Measurements from ENCODE around the gene TMEM175. TPM values are rescaled to one million over a fixed set of nuclear protein-coding genes. Genes with fewer than 3 reads are reported as not detected.

Gene TMEM175
- polyA plus RNA-seq, 1 donor (not counting 4 experiments of a cell fraction or from before 2014, with no cell fraction given) = 23.2 TPM

DNA sequence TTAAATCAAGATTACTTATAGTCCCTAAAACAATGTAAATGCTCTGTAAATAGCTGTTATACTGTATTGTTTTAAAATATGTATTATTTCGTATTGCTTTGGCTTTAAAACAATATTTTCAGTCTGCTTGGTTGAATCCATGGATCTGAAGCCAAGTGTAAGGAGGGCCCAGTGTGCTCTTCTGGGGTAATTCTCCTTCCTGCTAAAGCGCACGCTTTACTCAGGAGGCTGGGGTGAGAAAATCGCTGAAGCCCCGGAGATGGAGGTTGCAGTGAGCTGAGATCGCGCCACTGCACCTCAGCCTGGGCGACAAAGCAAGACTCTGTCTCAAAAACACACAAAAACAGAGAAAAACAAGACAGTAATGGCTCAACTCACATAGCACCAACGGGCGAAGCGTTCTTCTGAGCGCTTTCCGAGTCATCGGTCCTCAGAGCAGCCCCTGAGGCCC lies 54.2 kb downstream of the TMEM175 start:
- peak overlapping the region; percentile 84 for H2AFZ ChIP-seq (ENCODE audit: control insufficient read depth, low read length)
- no peak for FAIRE-seq
- H3K36me3 ChIP-seq (ENCODE audit: control insufficient read depth in 2 of 2, extremely low read depth in 1 of 2, insufficient read depth in 2 of 2, low read length in 2 of 2) = no peaks in the 10 kb centered on the region
- H3K4me3 ChIP-seq (ENCODE audit: control insufficient read depth in 2 of 3, extremely low read depth in 1 of 3, insufficient read depth in 2 of 3, low read depth in 1 of 3, low read length in 3 of 3) = peak overlapping the region; percentile 27 to 70 (median 53)
- no peaks in the 10 kb centered on the region for H4K20me1 ChIP-seq (ENCODE audit: control insufficient read depth, extremely low read depth, insufficient read depth, low read length)
- H3K79me2 ChIP-seq (ENCODE audit: control insufficient read depth, insufficient read depth, low read length) = no peaks in the 10 kb centered on the region
- no peak overlapping the region for H3K27ac ChIP-seq (ENCODE audit: control insufficient read depth, insufficient read depth, low read length)
- H3K9me1 ChIP-seq (ENCODE audit: control insufficient read depth, extremely low read depth, insufficient read depth, low read length) = no peaks in the 10 kb centered on the region
- peak overlapping the region; percentile 82 for H3K4me2 ChIP-seq (ENCODE audit: control insufficient read depth, extremely low read depth, insufficient read depth, low read depth, low read length)
- no peaks in the 10 kb centered on the region for H3K27me3 ChIP-seq (ENCODE audit: control insufficient read depth, extremely low read depth, insufficient read depth, low read length)
- no peaks in the 10 kb centered on the region for H3K9me3 ChIP-seq (ENCODE audit: control insufficient read depth, low read depth, low read length)
- TF ChIP-seq EZH2 (IDR thresholded peaks at IDR 0.05; ENCODE audit: low read length) = no peak
- TF ChIP-seq, protein P1, sequence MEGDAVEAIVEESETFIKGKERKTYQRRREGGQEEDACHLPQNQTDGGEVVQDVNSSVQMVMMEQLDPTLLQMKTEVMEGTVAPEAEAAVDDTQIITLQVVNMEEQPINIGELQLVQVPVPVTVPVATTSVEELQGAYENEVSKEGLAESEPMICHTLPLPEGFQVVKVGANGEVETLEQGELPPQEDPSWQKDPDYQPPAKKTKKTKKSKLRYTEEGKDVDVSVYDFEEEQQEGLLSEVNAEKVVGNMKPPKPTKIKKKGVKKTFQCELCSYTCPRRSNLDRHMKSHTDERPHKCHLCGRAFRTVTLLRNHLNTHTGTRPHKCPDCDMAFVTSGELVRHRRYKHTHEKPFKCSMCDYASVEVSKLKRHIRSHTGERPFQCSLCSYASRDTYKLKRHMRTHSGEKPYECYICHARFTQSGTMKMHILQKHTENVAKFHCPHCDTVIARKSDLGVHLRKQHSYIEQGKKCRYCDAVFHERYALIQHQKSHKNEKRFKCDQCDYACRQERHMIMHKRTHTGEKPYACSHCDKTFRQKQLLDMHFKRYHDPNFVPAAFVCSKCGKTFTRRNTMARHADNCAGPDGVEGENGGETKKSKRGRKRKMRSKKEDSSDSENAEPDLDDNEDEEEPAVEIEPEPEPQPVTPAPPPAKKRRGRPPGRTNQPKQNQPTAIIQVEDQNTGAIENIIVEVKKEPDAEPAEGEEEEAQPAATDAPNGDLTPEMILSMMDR (optimal IDR thresholded peaks at IDR 0.05 in 1 of 3, IDR thresholded peaks at IDR 0.05 in 1 of 3, conservative IDR thresholded peaks at IDR 0.05 in 1 of 3; ENCODE audit: extremely low read depth in 1 of 3, insufficient read depth in 2 of 3, low read length in 3 of 3) = no peak
- H3K4me1 ChIP-seq (ENCODE audit: control insufficient read depth, extremely low read depth, insufficient read depth, low read length) = peaks cover 11% of the 10 kb centered on the region
- dilution Hi-C loops (cut with MboI; ENCODE audit: extremely low pct_ligation_motif_present, low sequenced_read_pairs) = no loop called here
- DNase-seq (ENCODE audit: low read depth, low spot score) = no peak
- no peak overlapping the region for H3K9ac ChIP-seq (ENCODE audit: control insufficient read depth, extremely low read depth, insufficient read depth, low read length)

DNA sequence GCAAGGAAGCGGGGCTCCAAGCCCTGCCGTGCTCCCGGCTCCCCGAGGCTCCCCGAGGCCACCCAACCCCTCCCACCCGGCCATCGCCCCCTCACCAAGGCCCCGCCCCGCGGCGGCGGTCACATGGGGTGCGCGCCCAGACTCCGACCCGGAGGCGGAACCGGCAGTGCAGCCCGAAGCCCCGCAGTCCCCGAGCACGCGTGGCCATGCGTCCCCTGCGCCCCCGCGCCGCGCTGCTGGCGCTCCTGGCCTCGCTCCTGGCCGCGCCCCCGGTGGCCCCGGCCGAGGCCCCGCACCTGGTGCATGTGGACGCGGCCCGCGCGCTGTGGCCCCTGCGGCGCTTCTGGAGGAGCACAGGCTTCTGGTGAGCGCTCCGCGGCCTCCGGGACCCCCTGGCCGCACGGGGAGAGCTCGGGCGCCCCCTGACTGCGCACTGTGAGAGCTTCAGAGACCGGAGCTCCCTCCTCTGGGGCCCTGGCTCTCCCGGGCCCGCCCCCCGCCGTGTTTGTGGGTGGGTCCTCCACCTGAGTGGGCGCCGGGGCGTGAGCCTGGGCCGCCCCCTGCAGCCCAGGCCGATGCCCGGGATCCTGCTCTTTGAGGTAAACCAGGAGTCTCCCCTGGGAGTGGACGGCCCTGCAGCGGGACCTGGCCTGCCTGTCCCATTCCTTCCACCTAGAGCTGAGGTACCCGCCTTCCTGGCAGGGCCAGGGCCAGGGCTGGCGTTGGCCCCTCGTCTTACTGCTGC lies 54.8 kb downstream of the TMEM175 start, which contains the start of gene IDUA:
Gene IDUA (plus strand): TSS at position 166 of the 745 bp plus-strand sequence. CDS start 41 bp downstream, at position 207.
- no peaks in the 10 kb centered on the region for H3K9me1 ChIP-seq (ENCODE audit: control insufficient read depth, extremely low read depth, insufficient read depth, low read length)
- no peaks in the 10 kb centered on the region for H4K20me1 ChIP-seq (ENCODE audit: control insufficient read depth, extremely low read depth, insufficient read depth, low read length)
- no peaks in the 10 kb centered on the region for H3K79me2 ChIP-seq (ENCODE audit: control insufficient read depth, insufficient read depth, low read length)
- no peak within 1 kb of the TSS for H3K27ac ChIP-seq (ENCODE audit: control insufficient read depth, insufficient read depth, low read length)
- FAIRE-seq (no peak), DNase-seq (ENCODE audit: low read depth, low spot score) (no peak)
- peak within 1 kb of the TSS; percentile 84 for H2AFZ ChIP-seq (ENCODE audit: control insufficient read depth, low read length)
- dilution Hi-C loops (cut with MboI; ENCODE audit: extremely low pct_ligation_motif_present, low sequenced_read_pairs) = no loop called here
- no peaks in the 10 kb centered on the region for H3K9me3 ChIP-seq (ENCODE audit: control insufficient read depth, low read depth, low read length)
- peak within 1 kb of the TSS; percentile 82 for H3K4me2 ChIP-seq (ENCODE audit: control insufficient read depth, extremely low read depth, insufficient read depth, low read depth, low read length)
- H3K9ac ChIP-seq (ENCODE audit: control insufficient read depth, extremely low read depth, insufficient read depth, low read length) = peak within 1 kb of the TSS; percentile 37
- TF ChIP-seq, protein P1 (optimal IDR thresholded peaks at IDR 0.05 in 1 of 3, IDR thresholded peaks at IDR 0.05 in 1 of 3, conservative IDR thresholded peaks at IDR 0.05 in 1 of 3; ENCODE audit: extremely low read depth in 1 of 3, insufficient read depth in 2 of 3, low read length in 3 of 3) = peak in 2 of 3 experiments; percentile 16 to 57
- TF ChIP-seq EZH2 (IDR thresholded peaks at IDR 0.05; ENCODE audit: low read length) = no peak
- peaks cover 11% of the 10 kb centered on the region for H3K4me1 ChIP-seq (ENCODE audit: control insufficient read depth, extremely low read depth, insufficient read depth, low read length)
- no peaks in the 10 kb centered on the region for H3K36me3 ChIP-seq (ENCODE audit: control insufficient read depth in 2 of 2, extremely low read depth in 1 of 2, insufficient read depth in 2 of 2, low read length in 2 of 2)
- peak within 1 kb of the TSS; percentile 53 to 70 (median 63) for H3K4me3 ChIP-seq (ENCODE audit: control insufficient read depth in 2 of 3, extremely low read depth in 1 of 3, insufficient read depth in 2 of 3, low read depth in 1 of 3, low read length in 3 of 3)
- H3K27me3 ChIP-seq (ENCODE audit: control insufficient read depth, extremely low read depth, insufficient read depth, low read length) = no peaks in the 10 kb centered on the region
